CD4-positive, alpha-beta T cell treated with Interleukin-17A for 4 hours (primary cell): Measurements from ENCODE around the gene MUC5B.

Source experiments
- DNase-seq: peaks from one replicate; pipeline ENCODE4 v3.0.0-alpha.2; 2020; ENCODE audit warnings: mixed read lengths

Gene MUC5B

DNA sequence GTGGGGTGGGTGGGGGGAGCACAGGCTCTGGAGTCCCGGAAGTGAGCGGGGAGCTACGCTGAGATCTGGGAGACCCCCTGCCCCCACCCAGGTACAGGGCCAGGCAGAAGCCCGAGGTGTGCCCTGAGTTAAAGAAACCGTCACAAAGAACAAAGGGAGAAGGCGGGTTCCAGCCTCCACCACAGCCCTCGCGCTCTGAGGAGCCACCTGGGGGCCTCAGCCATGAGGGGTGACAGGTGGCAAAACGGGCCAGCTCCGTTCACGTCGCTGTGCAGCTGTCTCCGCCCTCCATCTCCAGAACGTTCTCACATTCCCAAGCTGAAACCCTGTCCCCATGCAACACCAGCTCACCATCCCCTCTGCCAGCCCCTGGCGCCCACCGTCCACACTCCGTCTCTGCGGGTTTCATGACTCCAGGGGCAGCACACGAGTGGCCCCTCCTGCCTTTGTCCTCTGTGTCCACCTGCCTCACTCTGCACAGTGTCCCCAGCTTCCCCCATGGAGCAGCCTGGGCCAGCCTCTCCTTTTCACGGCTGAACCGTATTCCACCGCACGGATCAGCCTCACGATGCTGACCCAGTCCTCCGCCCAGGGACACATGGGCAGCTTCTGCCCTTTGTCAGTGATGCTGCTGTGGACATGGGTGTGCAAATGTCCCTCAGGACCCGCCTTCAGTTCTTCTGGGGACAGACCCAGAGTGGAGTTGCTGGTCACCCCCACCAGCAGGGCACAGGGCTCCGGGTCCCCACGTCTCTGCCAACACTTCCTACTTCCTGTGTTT is 1.7 kb upstream of the MUC5B start:
- no peak for DNase-seq

- no peak for DNase-seq
Observed at GRCh38 chr11:1221848-1222311, 986 bp upstream of the MUC5B start.

DNA sequence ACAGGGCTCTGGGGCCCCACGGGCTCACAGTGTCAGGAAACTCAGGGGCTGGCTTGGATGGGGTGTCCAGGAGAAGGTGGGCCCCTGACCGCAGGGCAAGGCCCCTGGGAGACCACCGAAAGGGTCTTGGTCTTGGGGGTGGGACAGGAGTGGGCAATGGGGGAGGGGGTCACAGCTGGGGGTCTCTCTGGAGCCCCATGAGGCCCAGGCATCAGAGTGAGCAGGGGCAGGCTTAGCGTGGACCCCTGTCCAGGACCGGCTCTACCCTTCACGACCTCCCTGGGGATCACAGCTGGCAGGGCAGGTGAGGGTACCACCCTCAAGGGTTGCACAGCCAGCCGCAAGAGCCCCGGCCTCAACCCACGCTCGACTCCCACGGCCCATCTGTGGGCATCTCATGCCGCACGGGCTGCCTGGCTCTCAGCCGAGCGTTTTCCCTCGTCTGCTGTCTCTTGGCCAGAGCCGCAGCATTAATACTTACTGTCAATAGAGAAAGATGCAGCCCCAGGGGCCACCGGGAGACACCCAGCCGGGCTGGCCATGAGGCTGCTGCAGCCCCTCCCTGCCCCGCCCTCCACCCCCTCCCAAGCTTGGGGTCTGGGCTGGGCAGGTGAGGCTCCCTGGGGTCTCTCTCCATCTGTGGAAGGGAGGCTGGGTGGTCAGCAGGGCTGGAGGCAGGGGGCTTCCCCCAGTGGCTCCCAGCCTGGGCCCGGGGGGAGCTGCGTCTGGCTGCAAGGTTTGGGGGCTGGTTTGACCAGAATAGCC is 662 bp downstream of the MUC5B start:
- DNase-seq = no peak

- DNase-seq = no peak
Observed at GRCh38 chr11:1224111-1224490, 1.2 kb downstream of the MUC5B start.

GRCh38 chr11:1224491-1225385 is 1.9 kb downstream of the MUC5B start:
- DNase-seq = peak; percentile 0

GRCh38 chr11:1225386-1226225 is 2.7 kb downstream of the MUC5B start:
- DNase-seq = peak; percentile 1

DNA sequence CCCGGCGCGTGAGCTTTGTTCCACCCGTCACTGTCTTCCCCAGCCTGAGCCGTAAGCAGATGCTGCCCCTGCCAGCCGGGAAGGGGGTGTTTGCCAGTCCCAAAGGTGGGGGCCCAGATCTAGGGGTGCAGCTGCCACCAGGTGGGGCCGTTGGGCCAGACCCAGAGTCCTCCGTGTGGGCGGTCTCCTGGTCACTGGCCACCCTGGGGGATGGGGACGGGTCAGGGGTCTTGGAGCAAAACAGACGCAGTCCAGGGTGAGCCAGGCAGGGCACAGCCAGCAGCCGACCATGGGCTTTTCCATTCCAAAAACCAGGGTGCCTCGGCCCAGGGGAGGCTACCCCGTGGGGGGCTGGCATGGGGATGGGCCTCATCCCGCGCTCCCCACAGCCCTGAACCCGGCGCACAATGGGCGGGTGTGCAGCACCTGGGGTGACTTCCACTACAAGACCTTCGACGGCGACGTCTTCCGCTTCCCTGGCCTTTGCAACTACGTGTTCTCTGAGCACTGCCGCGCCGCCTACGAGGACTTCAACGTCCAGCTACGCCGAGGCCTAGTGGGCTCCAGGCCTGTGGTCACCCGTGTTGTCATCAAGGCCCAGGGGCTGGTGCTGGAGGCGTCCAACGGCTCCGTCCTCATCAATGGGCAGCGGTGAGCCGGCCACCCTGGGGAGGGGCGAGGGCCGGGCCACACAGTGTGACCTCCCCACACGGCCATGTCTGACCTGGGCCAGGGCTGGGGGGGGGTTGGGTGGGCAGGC is 3.5 kb downstream of the MUC5B start:
- DNase-seq = peak; percentile 5

DNA sequence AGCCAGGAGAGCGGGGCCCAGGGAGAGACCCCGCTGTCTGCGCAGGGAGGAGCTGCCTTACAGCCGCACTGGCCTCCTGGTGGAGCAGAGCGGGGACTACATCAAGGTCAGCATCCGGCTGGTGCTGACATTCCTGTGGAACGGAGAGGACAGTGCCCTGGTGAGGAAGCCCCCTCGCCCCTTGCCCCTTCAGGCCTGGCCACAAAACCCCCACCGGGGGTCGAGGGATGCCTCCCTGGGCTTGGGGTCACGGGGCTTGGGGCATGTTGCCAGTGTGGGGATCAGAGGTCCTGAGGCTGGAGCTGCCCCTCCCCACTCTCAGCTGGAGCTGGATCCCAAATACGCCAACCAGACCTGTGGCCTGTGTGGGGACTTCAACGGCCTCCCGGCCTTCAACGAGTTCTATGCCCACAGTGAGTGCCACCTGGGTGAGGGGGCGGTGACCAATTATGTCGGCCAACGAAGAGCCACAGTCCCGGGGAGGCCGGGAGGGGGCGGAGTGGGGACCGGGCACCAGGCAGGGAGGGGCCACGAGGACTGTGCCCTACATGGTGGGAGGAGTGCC is 4.2 kb downstream of the MUC5B start:
- peak; percentile 0 for DNase-seq

DNA sequence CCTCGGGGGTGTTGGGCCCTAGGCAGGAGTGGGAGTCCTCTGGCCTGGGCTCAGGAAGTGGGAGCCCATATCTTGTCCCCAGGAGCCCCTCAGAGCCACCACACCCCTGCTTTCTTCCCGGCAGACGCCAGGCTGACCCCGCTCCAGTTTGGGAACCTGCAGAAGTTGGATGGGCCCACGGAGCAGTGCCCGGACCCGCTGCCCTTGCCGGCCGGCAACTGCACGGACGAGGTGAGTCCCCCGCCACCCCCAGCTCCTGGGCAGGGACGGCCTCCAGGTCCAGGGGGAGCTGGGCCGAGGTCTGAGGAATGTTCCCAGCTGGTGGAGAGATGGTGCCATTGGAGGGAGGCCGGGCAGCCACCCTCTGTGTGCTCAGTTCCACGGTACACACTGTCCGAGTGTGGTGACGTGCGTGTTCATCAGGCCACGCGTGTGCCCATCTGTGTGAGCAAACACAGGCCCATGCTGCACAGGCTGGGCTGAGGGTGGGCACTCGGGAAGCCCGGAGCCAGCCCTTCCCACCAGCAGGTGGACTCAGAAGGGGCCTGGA is 4.8 kb downstream of the MUC5B start:
- no peak for DNase-seq

- DNase-seq = no peak
Observed at GRCh38 chr11:1228101-1228821, 5.4 kb downstream of the MUC5B start.

- no peak for DNase-seq
Observed at GRCh38 chr11:1228921-1229451, 6.1 kb downstream of the MUC5B start.

GRCh38 chr11:1229471-1230120 is 6.7 kb downstream of the MUC5B start:
- DNase-seq = no peak

GRCh38 chr11:1230121-1230455 is 7.2 kb downstream of the MUC5B start:
- no peak for DNase-seq

DNA sequence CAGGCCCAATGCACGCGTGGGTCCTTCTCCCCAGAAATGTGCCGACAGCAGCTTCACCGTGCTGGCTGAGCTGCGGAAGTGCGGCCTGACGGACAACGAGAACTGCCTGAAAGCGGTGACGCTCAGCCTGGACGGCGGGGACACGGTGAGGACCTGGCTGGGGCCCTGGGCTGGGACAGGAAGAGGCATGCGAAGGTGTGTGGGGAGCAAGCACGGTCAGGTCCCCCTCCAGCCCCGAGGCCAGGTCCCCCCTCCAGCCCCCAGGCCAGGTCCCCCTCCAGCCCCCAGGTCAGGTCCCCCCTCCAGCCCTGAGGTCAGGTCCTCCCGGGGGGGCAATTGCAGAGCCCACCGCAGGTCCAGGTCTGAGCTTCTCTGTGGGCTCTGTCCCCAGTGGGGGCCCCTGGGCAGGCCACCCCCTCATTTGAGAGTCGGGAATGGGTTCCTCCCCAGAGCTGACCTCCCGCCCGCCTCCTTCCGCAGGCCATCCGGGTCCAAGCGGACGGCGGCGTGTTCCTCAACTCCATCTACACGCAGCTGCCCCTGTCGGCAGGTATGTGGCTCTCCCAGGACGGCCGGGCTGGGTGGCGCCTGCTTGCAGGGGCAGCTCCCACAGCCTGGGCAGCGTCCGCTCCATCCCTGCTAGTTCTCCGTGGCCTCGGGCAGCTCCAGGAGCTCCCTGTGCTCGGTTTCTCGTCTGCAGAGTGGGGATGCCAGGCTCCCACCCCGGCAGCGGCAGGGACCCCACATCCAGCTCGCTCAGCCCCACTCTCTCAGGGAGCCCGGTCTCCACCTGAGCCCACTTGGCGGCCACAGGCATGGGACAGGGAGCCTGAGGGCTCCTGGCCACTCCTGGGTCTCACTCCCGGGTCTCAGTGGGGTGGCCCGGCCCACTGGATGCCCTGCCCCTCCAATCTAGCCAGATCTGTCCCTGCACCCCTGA is 7.9 kb downstream of the MUC5B start:
- DNase-seq = no peak

DNA sequence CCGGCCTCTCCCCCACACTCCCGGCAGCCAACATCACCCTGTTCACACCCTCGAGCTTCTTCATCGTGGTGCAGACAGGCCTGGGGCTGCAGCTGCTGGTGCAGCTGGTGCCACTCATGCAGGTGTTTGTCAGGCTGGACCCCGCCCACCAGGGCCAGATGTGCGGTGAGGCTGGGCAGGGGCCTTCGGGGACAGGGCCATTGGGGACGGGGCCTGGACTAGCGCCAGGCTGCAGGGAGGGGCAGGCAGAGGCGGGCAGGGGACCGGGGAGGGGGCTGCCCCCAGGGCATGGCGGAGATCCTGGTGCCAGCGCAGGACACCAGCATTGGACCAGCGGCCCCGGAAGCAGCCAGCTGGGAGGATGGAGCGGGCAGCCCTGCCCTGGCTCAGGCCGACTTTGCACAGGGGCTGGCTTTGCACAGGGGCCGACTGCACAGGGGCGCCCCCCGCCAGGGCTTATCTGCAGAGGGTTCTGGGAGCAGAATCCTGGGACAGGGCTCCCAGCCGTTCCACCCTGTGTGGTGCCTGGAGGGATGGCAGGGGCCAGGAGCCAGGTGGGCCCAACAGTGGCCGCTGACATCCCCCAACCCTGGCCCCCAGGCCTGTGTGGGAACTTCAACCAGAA is 8.6 kb downstream of the MUC5B start:
- DNase-seq = no peak

- DNase-seq = no peak
Observed at GRCh38 chr11:1232021-1232882, 9.4 kb downstream of the MUC5B start.

- no peak for DNase-seq
Observed at GRCh38 chr11:1232883-1233321, 10.0 kb downstream of the MUC5B start.
